ENCODE data around the gene DAPK1. TPM values are rescaled to one million over a fixed set of nuclear protein-coding genes. Genes with fewer than 3 reads are reported as not detected.
A peak's percentile ranks its signal among the peaks of the same experiment; 100 is the strongest.

The DAPK1 gene
- total and polyA plus RNA-seq, 7 donors, result 0.66 to 8.4 (median 2.2) TPM

- no peak for TF ChIP-seq CTCF (IDR thresholded peaks at IDR 0.05)
- no peak for ATAC-seq
- WGBS, 3 donors, result 85 to 96% (median 88%) methylated on average over 3 of the region's 3 CpGs
- intact Hi-C loops (cut with DNase I), result no loop called here
- H3K27me3 ChIP-seq (ENCODE audit: insufficient read depth in 3 of 3, low read length in 2 of 3), result no peaks in the 10 kb centered on the region
- H3K36me3 ChIP-seq (ENCODE audit: insufficient read depth in 1 of 2, low read depth in 1 of 2), result no peaks in the 10 kb centered on the region
- no peak for DNase-seq
- peaks cover 7% of the 10 kb centered on the region for H3K4me1 ChIP-seq
- H3K9me3 ChIP-seq, result no peaks in the 10 kb centered on the region
- H3K4me3 ChIP-seq, result no peak overlapping the region
- H3K27ac ChIP-seq, result no peak overlapping the region
These were observed 16.3 kb downstream of the DAPK1 start for GRCh38 chr9:87513880-87514535.

GRCh38 chr9:87515006-87515405 lies 17.3 kb downstream of the DAPK1 start:
- H3K4me1 ChIP-seq, result peaks cover 7% of the 10 kb centered on the region
- H3K27me3 ChIP-seq (ENCODE audit: insufficient read depth in 3 of 3, low read length in 2 of 3), result no peaks in the 10 kb centered on the region
- no peaks in the 10 kb centered on the region for H3K36me3 ChIP-seq (ENCODE audit: insufficient read depth in 1 of 2, low read depth in 1 of 2)
- WGBS, 3 donors, result 78 to 87% (median 86%) methylated on average over 2 of the region's 2 CpGs
- DNase-seq (no peak), ATAC-seq (no peak)
- no peak for TF ChIP-seq CTCF (IDR thresholded peaks at IDR 0.05)
- intact Hi-C loops (cut with DNase I), result no loop called here
- H3K9me3 ChIP-seq, result no peaks in the 10 kb centered on the region
- no peak overlapping the region for H3K4me3 ChIP-seq
- no peak overlapping the region for H3K27ac ChIP-seq

- no peak for TF ChIP-seq CTCF (IDR thresholded peaks at IDR 0.05)
- H3K4me3 ChIP-seq, result no peak overlapping the region
- DNase-seq, result no peak
- H3K4me1 ChIP-seq, result peaks cover 7% of the 10 kb centered on the region
- no peak overlapping the region for H3K27ac ChIP-seq
- 87 to 92% (median 92%) methylated on average over 9 of the region's 9 CpGs for WGBS, 3 donors
- H3K27me3 ChIP-seq (ENCODE audit: insufficient read depth in 3 of 3, low read length in 2 of 3), result no peaks in the 10 kb centered on the region
- no peaks in the 10 kb centered on the region for H3K9me3 ChIP-seq
- intact Hi-C loops (cut with DNase I), result no loop called here
- ATAC-seq, result no peak
- no peaks in the 10 kb centered on the region for H3K36me3 ChIP-seq (ENCODE audit: insufficient read depth in 1 of 2, low read depth in 1 of 2)
These were observed 18.0 kb downstream of the DAPK1 start for GRCh38 chr9:87515588-87516221.

- H3K4me3 ChIP-seq, result no peak overlapping the region
- no peaks in the 10 kb centered on the region for H3K9me3 ChIP-seq
- ATAC-seq, result peak in 3 of 4 donors; percentile 34 to 46 (median 44)
- WGBS, 3 donors, result 71 to 75% (median 72%) methylated on average over 12 of the region's 12 CpGs
- H3K4me1 ChIP-seq, result peaks cover 7% of the 10 kb centered on the region
- no peaks in the 10 kb centered on the region for H3K36me3 ChIP-seq (ENCODE audit: insufficient read depth in 1 of 2, low read depth in 1 of 2)
- H3K27ac ChIP-seq, result no peak overlapping the region
- peak; percentile 44 to 68 for DNase-seq
- intact Hi-C loops (cut with DNase I), result no loop called here
- no peak for TF ChIP-seq CTCF (IDR thresholded peaks at IDR 0.05)
- no peaks in the 10 kb centered on the region for H3K27me3 ChIP-seq (ENCODE audit: insufficient read depth in 3 of 3, low read length in 2 of 3)
These were observed 18.7 kb downstream of the DAPK1 start for GRCh38 chr9:87516222-87516925.
